Kasumi-1 (cell line): ENCODE results near the gene ELFN1.

Source experiments
- DNase-seq, 2 experiments: peaks; one replicate each; lab custom pipeline; 2025; lab: John Stamatoyannopoulos, UW

Gene ELFN1

GRCh38 chr7:1675673-1676549 lies 5.8 kb downstream of the ELFN1 start:
- DNase-seq: no peak

DNA sequence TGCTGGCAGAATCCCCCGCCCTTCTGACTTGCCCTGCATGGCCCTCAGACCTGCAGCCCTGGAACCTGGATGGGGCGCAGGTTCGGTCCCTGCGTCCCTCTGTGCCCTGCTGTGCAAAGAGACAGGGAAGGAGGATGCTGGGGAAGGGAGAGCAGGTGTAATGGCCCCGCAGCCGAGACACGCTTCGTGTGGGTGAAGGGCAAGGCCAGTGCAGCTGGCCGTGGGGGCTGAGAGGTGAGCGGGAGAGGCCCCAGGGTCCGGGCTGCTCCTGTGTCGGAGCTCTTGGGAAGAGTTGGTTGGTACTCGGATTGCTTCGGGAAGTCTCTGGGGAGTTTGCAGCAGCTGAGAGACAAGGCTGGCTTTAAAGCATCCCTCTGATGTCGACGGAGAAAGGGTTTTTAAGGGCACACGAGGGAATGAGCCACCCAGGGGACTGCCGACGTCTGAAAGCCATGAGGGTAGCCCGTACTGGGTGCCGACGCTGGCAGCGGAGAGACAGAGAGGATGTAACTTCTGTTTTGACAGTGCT lies 6.5 kb downstream of the ELFN1 start:
- no peak for DNase-seq

GRCh38 chr7:1677206-1678080 lies 7.4 kb downstream of the ELFN1 start:
- DNase-seq: no peak

DNA sequence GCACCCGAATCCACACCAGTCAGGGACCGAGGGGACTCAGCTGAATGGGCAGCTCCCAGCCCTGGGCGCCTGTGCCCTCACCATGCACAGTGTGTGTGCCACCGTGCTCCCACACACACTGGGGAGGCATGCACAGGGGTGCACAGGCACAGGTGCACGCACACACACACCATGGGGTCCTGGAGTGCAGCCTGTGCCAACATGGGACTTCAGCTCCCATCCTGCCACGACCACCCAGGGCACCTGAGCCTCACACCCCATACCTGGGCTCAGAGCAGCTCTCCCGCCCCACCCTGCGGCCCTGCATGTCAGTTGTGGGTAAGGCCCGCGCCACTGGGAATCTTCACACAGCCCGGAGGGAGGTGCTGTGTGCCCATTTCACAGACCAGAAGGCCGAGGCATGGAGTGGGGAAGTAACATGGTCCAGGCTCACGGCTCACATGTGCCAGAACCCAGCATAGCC lies 8.0 kb downstream of the ELFN1 start:
- DNase-seq: no peak

- DNase-seq: no peak
These were observed 8.7 kb downstream of the ELFN1 start for GRCh38 chr7:1678571-1679325.

GRCh38 chr7:1679326-1679965 lies 9.4 kb downstream of the ELFN1 start:
- DNase-seq: no peak

GRCh38 chr7:1679966-1680730 lies 10.1 kb downstream of the ELFN1 start:
- no peak for DNase-seq

GRCh38 chr7:1681581-1681980 lies 11.5 kb downstream of the ELFN1 start:
- no peak for DNase-seq

DNA sequence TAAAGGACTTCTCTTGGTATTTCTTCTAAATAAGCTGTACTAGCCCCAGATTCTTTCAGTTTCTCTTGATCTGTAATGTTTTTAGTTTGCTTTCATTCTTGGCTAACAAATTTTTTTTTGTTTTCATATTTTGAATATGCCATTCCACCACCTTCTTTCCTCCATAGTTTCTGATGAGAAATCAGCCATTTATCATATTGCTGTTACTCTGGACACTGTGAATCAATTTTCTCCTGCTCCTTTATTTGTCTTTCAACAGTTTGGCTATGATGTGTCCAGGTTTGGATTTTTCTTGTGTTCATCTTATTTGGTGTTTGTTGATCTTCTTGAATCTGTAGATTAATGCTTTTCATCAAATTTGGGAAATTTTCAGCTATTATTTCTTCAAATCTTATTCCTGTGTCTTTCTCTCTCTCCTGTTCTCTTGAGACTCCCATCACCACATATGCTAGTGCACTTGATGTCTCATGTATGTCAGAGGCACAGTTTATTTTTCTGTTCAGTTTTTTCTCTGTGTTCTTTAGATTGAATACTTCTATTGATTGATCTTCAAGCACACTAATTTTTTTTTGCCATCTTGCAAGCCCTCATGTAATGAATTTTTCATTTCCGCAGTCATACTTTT lies 15.0 kb downstream of the ELFN1 start:
- DNase-seq: no peak

- no peak for DNase-seq
These were observed 18.5 kb downstream of the ELFN1 start for GRCh38 chr7:1688542-1688941.

DNA sequence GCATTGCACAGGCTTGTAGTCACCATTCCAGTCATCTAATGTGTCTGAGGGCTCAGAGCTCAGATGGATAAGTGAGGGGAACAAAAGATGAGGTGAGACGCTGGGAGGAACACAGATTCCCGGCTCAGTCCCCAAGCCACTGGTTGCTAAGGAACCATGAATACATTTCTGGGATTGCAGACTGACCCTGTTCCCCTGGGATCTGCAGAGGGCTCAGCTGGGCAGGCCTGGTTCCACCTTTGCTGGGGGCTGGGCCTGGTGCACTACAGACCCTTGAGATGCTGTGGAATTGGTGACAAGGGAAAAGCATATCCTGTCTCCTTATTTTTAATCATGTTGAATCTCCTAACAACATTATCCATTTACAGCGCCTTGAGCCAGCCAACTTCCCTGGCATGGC lies 19.2 kb downstream of the ELFN1 start:
- no peak for DNase-seq

- no peak for DNase-seq
These were observed 20.4 kb downstream of the ELFN1 start for GRCh38 chr7:1690359-1690958.

GRCh38 chr7:1691096-1691495 lies 21.0 kb downstream of the ELFN1 start:
- no peak for DNase-seq

GRCh38 chr7:1691601-1692514 lies 21.8 kb downstream of the ELFN1 start:
- DNase-seq: no peak

GRCh38 chr7:1692515-1693418 lies 22.7 kb downstream of the ELFN1 start:
- no peak for DNase-seq

- DNase-seq: no peak
These were observed 23.4 kb downstream of the ELFN1 start for GRCh38 chr7:1693419-1693990.

- no peak for DNase-seq
These were observed 24.0 kb downstream of the ELFN1 start for GRCh38 chr7:1693991-1694524.
